Measurements from ENCODE around the gene RNF187.
A peak's percentile ranks its signal among the peaks of the same experiment; 100 is the strongest.

Gene RNF187

GRCh38 chr1:228511546-228512445, 24.6 kb downstream of the RNF187 start:
- no peaks in the 10 kb centered on the region for H3K36me3 ChIP-seq
- TF ChIP-seq CTCF (IDR thresholded peaks at IDR 0.05; ENCODE audit: low read depth, low read length), result no peak
- H3K4me3 ChIP-seq (ENCODE audit: low read depth, low read length), result no peak overlapping the region
- no peak for DNase-seq
- H3K9me3 ChIP-seq (ENCODE audit: severe bottlenecking), result no peaks in the 10 kb centered on the region
- H3K27me3 ChIP-seq (ENCODE audit: insufficient read depth, low read depth, severe bottlenecking), result no peaks in the 10 kb centered on the region
- no peak overlapping the region for H3K27ac ChIP-seq

GRCh38 chr1:228512781-228513198, 25.6 kb downstream of the RNF187 start:
- H3K36me3 ChIP-seq, result no peaks in the 10 kb centered on the region
- no peaks in the 10 kb centered on the region for H3K9me3 ChIP-seq (ENCODE audit: severe bottlenecking)
- no peak overlapping the region for H3K4me3 ChIP-seq (ENCODE audit: low read depth, low read length)
- no peak overlapping the region for H3K27ac ChIP-seq
- H3K27me3 ChIP-seq (ENCODE audit: insufficient read depth, low read depth, severe bottlenecking), result no peaks in the 10 kb centered on the region
- no peak for TF ChIP-seq CTCF (IDR thresholded peaks at IDR 0.05; ENCODE audit: low read depth, low read length)
- no peak for DNase-seq

GRCh38 chr1:228513236-228513900, 26.2 kb downstream of the RNF187 start:
- TF ChIP-seq CTCF (IDR thresholded peaks at IDR 0.05; ENCODE audit: low read depth, low read length), result no peak
- Histone ChIP-seq H3K27me3 (ENCODE audit: insufficient read depth, low read depth, severe bottlenecking) (no peaks in the 10 kb centered on the region), H3K36me3 (no peaks in the 10 kb centered on the region), H3K27ac (no peak overlapping the region), H3K9me3 (ENCODE audit: severe bottlenecking) (no peaks in the 10 kb centered on the region), H3K4me3 (ENCODE audit: low read depth, low read length) (no peak overlapping the region)
- DNase-seq, result no peak

GRCh38 chr1:228514421-228514820, 27.2 kb downstream of the RNF187 start:
- no peaks in the 10 kb centered on the region for H3K27me3 ChIP-seq (ENCODE audit: insufficient read depth, low read depth, severe bottlenecking)
- DNase-seq, result no peak
- no peaks in the 10 kb centered on the region for H3K36me3 ChIP-seq
- H3K27ac ChIP-seq, result no peak overlapping the region
- no peak for TF ChIP-seq CTCF (IDR thresholded peaks at IDR 0.05; ENCODE audit: low read depth, low read length)
- no peaks in the 10 kb centered on the region for H3K9me3 ChIP-seq (ENCODE audit: severe bottlenecking)
- H3K4me3 ChIP-seq (ENCODE audit: low read depth, low read length), result no peak overlapping the region

GRCh38 chr1:228515200-228515834, 28.1 kb downstream of the RNF187 start:
- no peak overlapping the region for H3K27ac ChIP-seq

More at GRCh38 chr1:228515200-228515834, 28.1 kb downstream of the RNF187 start:
- H3K4me3 ChIP-seq (ENCODE audit: low read depth, low read length), result no peak overlapping the region
- no peaks in the 10 kb centered on the region for H3K27me3 ChIP-seq (ENCODE audit: insufficient read depth, low read depth, severe bottlenecking)
- H3K36me3 ChIP-seq, result no peaks in the 10 kb centered on the region
- peak; percentile 39; the same call in 1 of the 2 replicates for TF ChIP-seq CTCF (IDR thresholded peaks at IDR 0.05; ENCODE audit: low read depth, low read length)
- no peaks in the 10 kb centered on the region for H3K9me3 ChIP-seq (ENCODE audit: severe bottlenecking)
- no peak for DNase-seq

All from WERI-Rb-1 (cell line).